ENCODE measurements around the gene CLEC9A. TPM values are rescaled to one million over a fixed set of nuclear protein-coding genes. Genes with fewer than 3 reads are reported as not detected.
A peak's percentile ranks its signal among the peaks of the same experiment; 100 is the strongest.

CLEC9A gene
- polyA plus RNA-seq, 2 of the 4 experiments (the other 2 are of a cell fraction): not detected

DNA sequence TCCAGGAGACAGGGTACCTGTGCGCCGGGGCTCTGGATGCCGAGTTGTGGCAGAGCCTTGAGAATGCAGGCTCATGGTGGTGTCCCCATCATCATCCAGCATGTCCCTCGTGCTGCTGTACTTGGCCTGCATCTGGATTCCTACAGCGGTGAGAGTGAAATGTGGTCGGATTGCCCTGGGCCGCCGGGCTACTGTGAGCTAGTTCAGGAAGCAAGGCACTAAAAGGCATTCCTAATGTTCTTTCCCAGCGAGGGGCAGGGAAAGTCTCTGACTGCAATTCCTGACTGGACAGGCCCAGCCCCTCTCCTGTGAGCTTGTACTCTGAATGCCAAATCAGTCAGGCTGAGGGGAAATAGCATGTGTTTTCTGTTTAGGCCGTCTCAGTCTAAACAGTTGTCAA, 68.3 kb downstream of the CLEC9A start, which contains the start of gene CLEC1A:
Gene CLEC1A (minus strand): TSS at position 195 of the 400 bp plus-strand sequence. CDS start 63 bp downstream, at position 132.
- Histone ChIP-seq H3K4me3 (no peak within 1 kb of the TSS), H3K4me2 (no peak within 1 kb of the TSS), H3K4me1 (no peaks in the 10 kb centered on the region), H3K27ac (no peak within 1 kb of the TSS), H3K9me3 (no peaks in the 10 kb centered on the region)
- POLR2A ChIA-PET: no interaction called here
- TF ChIP-seq EP300 (IDR thresholded peaks at IDR 0.05): no peak
- TF ChIP-seq NFE2L2 (conservative IDR thresholded peaks at IDR 0.05; ENCODE audit: low read length): no peak
- TF ChIP-seq RAD21 (conservative IDR thresholded peaks at IDR 0.05 in 1 of 2, IDR thresholded peaks at IDR 0.05 in 1 of 2): no peak
- TF ChIP-seq, protein P1, sequence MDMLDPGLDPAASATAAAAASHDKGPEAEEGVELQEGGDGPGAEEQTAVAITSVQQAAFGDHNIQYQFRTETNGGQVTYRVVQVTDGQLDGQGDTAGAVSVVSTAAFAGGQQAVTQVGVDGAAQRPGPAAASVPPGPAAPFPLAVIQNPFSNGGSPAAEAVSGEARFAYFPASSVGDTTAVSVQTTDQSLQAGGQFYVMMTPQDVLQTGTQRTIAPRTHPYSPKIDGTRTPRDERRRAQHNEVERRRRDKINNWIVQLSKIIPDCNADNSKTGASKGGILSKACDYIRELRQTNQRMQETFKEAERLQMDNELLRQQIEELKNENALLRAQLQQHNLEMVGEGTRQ (IDR thresholded peaks at IDR 0.05): no peak
- TF ChIP-seq, protein P2, sequence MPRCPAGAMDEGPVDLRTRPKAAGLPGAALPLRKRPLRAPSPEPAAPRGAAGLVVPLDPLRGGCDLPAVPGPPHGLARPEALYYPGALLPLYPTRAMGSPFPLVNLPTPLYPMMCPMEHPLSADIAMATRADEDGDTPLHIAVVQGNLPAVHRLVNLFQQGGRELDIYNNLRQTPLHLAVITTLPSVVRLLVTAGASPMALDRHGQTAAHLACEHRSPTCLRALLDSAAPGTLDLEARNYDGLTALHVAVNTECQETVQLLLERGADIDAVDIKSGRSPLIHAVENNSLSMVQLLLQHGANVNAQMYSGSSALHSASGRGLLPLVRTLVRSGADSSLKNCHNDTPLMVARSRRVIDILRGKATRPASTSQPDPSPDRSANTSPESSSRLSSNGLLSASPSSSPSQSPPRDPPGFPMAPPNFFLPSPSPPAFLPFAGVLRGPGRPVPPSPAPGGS (IDR thresholded peaks at IDR 0.05): no peak
- TF ChIP-seq CBX8 (IDR thresholded peaks at IDR 0.05): no peak
- TF ChIP-seq, protein P3, sequence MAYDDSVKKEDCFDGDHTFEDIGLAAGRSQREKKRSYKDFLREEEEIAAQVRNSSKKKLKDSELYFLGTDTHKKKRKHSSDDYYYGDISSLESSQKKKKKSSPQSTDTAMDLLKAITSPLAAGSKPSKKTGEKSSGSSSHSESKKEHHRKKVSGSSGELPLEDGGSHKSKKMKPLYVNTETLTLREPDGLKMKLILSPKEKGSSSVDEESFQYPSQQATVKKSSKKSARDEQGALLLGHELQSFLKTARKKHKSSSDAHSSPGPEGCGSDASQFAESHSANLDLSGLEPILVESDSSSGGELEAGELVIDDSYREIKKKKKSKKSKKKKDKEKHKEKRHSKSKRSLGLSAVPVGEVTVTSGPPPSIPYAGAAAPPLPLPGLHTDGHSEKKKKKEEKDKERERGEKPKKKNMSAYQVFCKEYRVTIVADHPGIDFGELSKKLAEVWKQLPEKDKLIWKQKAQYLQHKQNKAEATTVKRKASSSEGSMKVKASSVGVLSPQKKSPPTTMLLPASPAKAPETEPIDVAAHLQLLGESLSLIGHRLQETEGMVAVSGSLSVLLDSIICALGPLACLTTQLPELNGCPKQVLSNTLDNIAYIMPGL (CRISPR knock-in tag; IDR thresholded peaks at IDR 0.05; ENCODE audit: borderline replicate concordance): no peak
- no peak for TF ChIP-seq ZC3H11A (IDR thresholded peaks at IDR 0.05)
- no peak for TF ChIP-seq PHF8 (IDR thresholded peaks at IDR 0.05; ENCODE audit: borderline replicate concordance, low read depth)
- TF ChIP-seq EHF (CRISPR knock-in tag; IDR thresholded peaks at IDR 0.05): no peak
- no peak for TF ChIP-seq HDAC2 (IDR thresholded peaks at IDR 0.05)
- no peak for TF ChIP-seq POLR2A (IDR thresholded peaks at IDR 0.05; ENCODE audit: low read length)
- no peak for TF ChIP-seq SREBF2 (IDR thresholded peaks at IDR 0.05)
- TF ChIP-seq BHLHE40 (IDR thresholded peaks at IDR 0.05; ENCODE audit: low read depth, low read length): no peak
- TF ChIP-seq SMC3 (IDR thresholded peaks at IDR 0.05): no peak
- TF ChIP-seq MAFK (IDR thresholded peaks at IDR 0.05; ENCODE audit: partially characterized antibody): no peak
- WGBS (ENCODE audit: missing lambda C conversion rate): 46% methylated on average over 10 of the region's 10 CpGs
- FAIRE-seq (no peak), ATAC-seq (no peak; a peak in 1 of 6 replicates), DNase-seq (ENCODE audit: low read depth in 1 of 2, low spot score in 1 of 2) (no peak)
- CTCF ChIA-PET: interaction anchor here (0.6 kb wide), 1 partner anchor 1203 kb away, joined by 4 read pairs; no protein-coding TSS in a partner anchor

DNA sequence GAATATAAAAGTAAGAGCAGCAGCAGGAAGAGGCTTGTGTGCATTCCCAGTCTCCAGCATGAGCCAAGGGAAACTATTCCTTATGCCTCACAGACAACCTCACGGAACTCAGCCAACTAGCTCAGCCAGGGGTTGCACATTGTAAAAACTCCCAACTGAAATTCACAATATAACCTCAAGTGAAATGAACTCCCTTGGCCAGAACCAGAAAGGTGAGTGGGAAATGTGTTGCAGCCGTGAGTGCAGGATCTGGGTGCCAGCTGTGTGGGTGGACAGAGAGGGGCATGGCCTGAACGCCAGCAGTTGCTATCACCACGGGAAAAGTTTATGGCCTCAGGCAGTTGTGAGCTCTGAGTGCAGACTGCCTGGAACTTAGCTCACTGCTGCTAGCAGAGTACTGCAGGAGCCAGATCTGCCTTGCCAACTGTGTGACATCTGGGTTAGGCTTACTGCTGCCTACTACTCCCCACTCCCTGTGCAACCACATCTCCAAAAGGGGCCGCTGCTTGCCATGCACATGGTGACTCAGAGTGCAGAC, 70.6 kb downstream of the CLEC9A start:
- no peak for TF ChIP-seq TP53 (CRISPR knock-in tag; IDR thresholded peaks at IDR 0.05)
- TF ChIP-seq POLR2AphosphoS2 (conservative IDR thresholded peaks at IDR 0.05; ENCODE audit: low read length): no peak
- no peak for TF ChIP-seq JUN (IDR thresholded peaks at IDR 0.05)
- TF ChIP-seq, protein P4, sequence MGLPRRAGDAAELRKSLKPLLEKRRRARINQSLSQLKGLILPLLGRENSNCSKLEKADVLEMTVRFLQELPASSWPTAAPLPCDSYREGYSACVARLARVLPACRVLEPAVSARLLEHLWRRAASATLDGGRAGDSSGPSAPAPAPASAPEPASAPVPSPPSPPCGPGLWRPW (IDR thresholded peaks at IDR 0.05): no peak
- TF ChIP-seq HDAC2 (IDR thresholded peaks at IDR 0.05): no peak
- TF ChIP-seq FOSB (CRISPR knock-in tag; IDR thresholded peaks at IDR 0.05): no peak
- TF ChIP-seq FOXS1 (CRISPR knock-in tag; IDR thresholded peaks at IDR 0.05): no peak
- TF ChIP-seq, protein P5, sequence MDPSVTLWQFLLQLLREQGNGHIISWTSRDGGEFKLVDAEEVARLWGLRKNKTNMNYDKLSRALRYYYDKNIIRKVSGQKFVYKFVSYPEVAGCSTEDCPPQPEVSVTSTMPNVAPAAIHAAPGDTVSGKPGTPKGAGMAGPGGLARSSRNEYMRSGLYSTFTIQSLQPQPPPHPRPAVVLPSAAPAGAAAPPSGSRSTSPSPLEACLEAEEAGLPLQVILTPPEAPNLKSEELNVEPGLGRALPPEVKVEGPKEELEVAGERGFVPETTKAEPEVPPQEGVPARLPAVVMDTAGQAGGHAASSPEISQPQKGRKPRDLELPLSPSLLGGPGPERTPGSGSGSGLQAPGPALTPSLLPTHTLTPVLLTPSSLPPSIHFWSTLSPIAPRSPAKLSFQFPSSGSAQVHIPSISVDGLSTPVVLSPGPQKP (IDR thresholded peaks at IDR 0.05; ENCODE audit: low read depth, low read length): no peak
- no peak for TF ChIP-seq TFCP2L1 (CRISPR knock-in tag; IDR thresholded peaks at IDR 0.05)
- ChIA-PET POLR2A (no interaction called here), CTCF (interaction anchor here (1.7 to 2.4 kb wide), 4 partner anchors 11 to 350 kb away, joined by 4 to 7 read pairs (median 6); partner anchors contain the start of gene CLEC12B)
- Histone ChIP-seq H3K4me2 (no peak overlapping the region), H3K27ac (no peak overlapping the region), H3K4me3 (no peak overlapping the region), H3K9me3 (no peaks in the 10 kb centered on the region; the same call in 2 of the 3 replicates), H3K4me1 (no peaks in the 10 kb centered on the region)
- FAIRE-seq: no peak
- peak in 1 of 2 experiments; percentile 27; a peak in 1 of 6 replicates for ATAC-seq
- 50% methylated on average over 5 of the region's 5 CpGs for WGBS (ENCODE audit: missing lambda C conversion rate)
- DNase-seq (ENCODE audit: low read depth in 1 of 2, low spot score in 1 of 2): no peak

Data from A549 (cell line).